ENCODE data around the gene INTS11.

The INTS11 gene

DNA sequence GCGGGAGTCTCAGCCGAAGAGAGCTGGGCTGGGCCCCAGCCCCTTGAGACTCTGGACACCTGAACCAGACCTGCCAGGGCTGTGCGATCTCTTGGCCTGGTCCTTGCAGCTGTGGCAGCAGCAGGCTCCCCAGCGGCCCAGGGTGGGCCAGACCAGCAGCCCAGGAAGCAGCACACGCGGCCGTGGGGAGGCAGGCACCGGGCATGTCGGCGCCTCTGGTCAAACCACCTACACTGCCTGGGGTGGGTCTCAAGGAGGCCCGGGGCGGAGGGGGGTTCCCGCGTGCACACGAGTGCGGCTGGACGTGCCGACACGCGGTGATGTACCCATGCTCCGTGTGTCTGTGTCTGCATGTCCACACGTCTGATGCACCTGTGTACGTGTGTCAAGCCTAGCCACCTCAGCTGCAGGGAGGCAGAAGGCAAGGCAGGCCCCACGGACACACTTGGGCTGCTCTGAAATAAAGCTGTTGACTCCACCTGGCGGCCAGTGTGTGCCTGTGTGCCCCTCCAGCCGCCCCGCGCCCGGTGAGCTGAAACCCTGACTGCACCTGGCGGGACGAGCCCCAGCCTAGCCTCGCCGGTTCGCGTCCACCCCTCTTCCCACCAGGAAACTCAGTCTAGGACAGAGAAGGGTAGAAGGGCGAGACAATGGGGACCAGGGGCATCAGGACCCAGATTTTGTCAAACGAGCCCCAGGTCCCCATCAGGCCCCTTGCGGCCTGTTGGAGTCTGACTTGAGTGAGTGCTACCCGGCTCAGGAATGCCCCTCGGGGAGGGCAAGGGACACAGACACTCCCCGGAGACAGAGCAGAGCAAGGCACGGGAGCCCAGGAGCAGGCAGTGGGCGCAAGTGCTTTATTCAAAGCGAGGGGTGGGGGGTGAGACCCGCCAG, 32.7 kb downstream of the INTS11 start:
- TF ChIP-seq, protein P1, sequence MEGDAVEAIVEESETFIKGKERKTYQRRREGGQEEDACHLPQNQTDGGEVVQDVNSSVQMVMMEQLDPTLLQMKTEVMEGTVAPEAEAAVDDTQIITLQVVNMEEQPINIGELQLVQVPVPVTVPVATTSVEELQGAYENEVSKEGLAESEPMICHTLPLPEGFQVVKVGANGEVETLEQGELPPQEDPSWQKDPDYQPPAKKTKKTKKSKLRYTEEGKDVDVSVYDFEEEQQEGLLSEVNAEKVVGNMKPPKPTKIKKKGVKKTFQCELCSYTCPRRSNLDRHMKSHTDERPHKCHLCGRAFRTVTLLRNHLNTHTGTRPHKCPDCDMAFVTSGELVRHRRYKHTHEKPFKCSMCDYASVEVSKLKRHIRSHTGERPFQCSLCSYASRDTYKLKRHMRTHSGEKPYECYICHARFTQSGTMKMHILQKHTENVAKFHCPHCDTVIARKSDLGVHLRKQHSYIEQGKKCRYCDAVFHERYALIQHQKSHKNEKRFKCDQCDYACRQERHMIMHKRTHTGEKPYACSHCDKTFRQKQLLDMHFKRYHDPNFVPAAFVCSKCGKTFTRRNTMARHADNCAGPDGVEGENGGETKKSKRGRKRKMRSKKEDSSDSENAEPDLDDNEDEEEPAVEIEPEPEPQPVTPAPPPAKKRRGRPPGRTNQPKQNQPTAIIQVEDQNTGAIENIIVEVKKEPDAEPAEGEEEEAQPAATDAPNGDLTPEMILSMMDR (IDR thresholded peaks at IDR 0.05; ENCODE audit: control insufficient read depth, extremely low read depth, insufficient read depth): peak; percentile 80
- no peak overlapping the region for H3K4me3 ChIP-seq (ENCODE audit: low read depth, low read length)
- DNase-seq (ENCODE audit: low read depth): no peak

DNA sequence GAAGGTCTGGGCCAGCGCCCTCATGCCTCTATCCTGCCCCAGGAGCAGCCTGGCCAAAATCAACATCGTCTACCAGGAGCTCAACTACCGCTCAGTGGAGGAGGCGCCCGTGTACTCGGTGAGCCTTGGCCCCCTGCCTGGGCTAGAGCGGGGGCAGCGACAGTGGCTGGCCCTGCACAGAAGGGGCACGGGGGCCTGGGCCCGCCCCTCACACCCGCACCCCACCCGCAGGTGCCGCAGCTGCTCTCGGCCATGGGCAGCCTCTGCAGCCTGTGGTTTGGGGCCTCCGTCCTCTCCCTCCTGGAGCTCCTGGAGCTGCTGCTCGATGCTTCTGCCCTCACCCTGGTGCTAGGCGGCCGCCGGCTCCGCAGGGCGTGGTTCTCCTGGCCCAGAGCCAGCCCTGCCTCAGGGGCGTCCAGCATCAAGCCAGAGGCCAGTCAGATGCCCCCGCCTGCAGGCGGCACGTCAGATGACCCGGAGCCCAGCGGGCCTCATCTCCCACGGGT, 33.4 kb downstream of the INTS11 start:
- no peak overlapping the region for H3K4me3 ChIP-seq (ENCODE audit: low read depth, low read length)
- TF ChIP-seq, protein P1 (IDR thresholded peaks at IDR 0.05; ENCODE audit: control insufficient read depth, extremely low read depth, insufficient read depth): no peak
- no peak for DNase-seq (ENCODE audit: low read depth)

DNA sequence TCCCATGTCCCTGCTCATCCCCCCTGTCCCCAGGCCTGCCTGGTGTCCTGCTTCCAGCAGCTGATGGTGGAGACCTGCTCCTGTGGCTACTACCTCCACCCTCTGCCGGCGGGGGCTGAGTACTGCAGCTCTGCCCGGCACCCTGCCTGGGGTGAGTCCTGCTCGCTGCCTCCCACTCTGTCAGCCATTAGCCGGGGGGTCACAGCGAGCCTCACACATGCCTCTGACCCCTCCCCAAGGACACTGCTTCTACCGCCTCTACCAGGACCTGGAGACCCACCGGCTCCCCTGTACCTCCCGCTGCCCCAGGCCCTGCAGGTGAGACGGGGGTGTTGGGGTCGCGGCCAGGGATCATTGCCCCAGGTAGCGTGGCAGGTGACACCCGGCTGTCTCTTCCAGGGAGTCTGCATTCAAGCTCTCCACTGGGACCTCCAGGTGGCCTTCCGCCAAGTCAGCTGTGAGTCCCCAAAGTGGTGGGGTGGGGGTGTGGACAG, 34.2 kb downstream of the INTS11 start:
- TF ChIP-seq, protein P1 (IDR thresholded peaks at IDR 0.05; ENCODE audit: control insufficient read depth, extremely low read depth, insufficient read depth): peak; percentile 85
- no peak for DNase-seq (ENCODE audit: low read depth)

DNA sequence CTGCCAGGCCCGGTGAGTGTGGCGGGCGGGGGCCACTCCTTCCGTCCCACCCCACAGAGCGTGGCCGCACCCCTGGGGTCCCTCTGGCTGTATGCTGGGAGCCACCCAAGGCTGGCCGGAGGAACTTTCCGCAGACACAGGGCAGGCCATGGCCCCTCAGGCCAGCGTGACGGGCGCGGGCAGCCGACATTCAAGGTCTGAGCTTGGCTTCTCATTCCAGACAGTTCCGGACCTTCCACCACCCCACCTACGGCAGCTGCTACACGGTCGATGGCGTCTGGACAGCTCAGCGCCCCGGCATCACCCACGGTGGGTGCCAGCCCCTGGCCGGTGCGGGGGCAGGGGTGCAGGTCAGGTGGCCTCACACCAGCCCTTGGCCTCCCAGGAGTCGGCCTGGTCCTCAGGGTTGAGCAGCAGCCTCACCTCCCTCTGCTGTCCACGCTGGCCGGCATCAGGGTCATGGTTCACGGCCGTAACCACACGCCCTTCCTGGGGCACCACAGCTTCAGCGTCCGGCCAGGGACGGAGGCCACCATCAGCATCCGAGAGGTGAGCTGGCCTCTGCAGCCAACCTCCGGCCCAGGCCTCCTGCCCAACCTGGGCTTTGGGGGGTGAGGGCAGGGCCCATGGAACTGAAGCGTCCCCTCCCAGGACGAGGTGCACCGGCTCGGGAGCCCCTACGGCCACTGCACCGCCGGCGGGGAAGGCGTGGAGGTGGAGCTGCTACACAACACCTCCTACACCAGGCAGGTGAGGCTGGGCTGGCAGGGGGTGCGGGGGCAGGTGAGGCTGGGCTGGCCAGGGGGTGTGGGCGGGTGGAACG, 37.0 kb downstream of the INTS11 start:
- TF ChIP-seq, protein P1 (IDR thresholded peaks at IDR 0.05; ENCODE audit: control insufficient read depth, extremely low read depth, insufficient read depth): no peak
- no peak overlapping the region for H3K4me3 ChIP-seq (ENCODE audit: low read depth, low read length)
- no peak for DNase-seq (ENCODE audit: low read depth)

More for the DNA sequence above, 34.2 kb downstream of the INTS11 start:
- H3K4me3 ChIP-seq (ENCODE audit: low read depth, low read length): no peak overlapping the region

DNA sequence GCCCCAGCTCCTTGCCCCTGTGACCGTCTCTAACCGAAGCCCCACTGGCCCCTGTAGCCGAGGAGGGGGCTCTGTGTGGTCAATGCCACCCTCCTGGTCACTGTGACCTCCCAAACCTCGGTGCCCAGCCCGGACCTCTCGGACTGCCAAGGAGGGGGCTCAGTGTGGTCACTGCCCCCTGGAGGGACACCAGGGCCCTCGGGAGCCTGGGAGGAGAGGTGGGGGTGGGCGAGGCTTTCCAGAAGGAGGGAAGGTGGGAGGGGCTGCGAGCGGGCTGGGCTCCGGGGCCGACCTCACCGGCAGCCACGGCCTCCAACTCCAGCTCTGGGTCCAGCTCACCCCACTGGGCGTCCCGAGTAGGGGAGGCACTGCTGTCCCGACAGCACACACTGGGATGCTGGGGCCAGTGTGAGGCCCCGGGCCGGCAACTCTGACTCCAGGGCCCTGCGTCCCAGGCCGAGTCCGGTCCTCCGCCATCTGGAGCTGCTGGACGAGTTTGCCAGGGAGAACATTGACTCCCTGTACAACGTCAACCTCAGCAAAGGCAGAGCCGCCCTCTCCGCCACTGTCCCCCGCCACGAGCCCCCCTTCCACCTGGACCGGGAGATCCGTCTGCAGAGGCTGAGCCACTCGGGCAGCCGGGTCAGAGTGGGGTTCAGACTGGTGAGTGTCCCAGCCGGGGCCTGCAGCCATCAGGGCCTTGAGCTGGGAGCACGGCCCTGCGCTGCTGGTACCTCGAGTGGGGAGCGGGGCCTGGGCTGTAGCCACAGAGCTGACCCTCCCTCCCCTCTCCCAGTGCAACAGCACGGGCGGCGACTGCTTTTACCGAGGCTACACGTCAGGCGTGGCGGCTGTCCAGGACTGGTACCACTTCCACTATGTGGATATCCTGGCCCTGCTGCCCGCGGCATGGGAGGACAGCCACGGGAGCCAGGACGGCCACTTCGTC, 37.9 kb downstream of the INTS11 start:
- H3K4me3 ChIP-seq (ENCODE audit: low read depth, low read length): no peak overlapping the region
- TF ChIP-seq, protein P1 (IDR thresholded peaks at IDR 0.05; ENCODE audit: control insufficient read depth, extremely low read depth, insufficient read depth): no peak
- no peak for DNase-seq (ENCODE audit: low read depth)

All from LNCaP clone FGC (cell line).